ENCODE measurements around the gene MPZL3.

Gene MPZL3

GRCh38 chr11:118264569-118265465 is 12.7 kb upstream of the MPZL3 start:
- DNase-seq, result no peak

GRCh38 chr11:118263695-118264568 is 11.8 kb upstream of the MPZL3 start, which contains the start of gene MPZL2:
MPZL2 (minus strand) TSS chr11:118264297; CDS start chr11:118264153, 144 bp downstream.
- peak in 1 of 2 experiments; percentile 41 for DNase-seq

- DNase-seq, result no peak
Measured at GRCh38 chr11:118263112-118263511, 10.9 kb upstream of the MPZL3 start.

GRCh38 chr11:118260353-118260752 is 8.2 kb upstream of the MPZL3 start:
- DNase-seq, result no peak

- no peak for DNase-seq
Measured at GRCh38 chr11:118259138-118259537, 7.0 kb upstream of the MPZL3 start.

GRCh38 chr11:118258410-118258809 is 6.2 kb upstream of the MPZL3 start:
- no peak for DNase-seq

- no peak for DNase-seq
Measured at GRCh38 chr11:118252688-118253087, 523 bp upstream of the MPZL3 start.

- DNase-seq, result no peak
Measured at GRCh38 chr11:118247041-118247440, 5.1 kb downstream of the MPZL3 start.

GRCh38 chr11:118245936-118246562 is 6.1 kb downstream of the MPZL3 start:
- DNase-seq, result no peak

- DNase-seq, result no peak
Measured at GRCh38 chr11:118243993-118244762, 8.0 kb downstream of the MPZL3 start.

- no peak for DNase-seq
Measured at GRCh38 chr11:118243161-118243560, 9.0 kb downstream of the MPZL3 start.

GRCh38 chr11:118241764-118242098 is 10.4 kb downstream of the MPZL3 start:
- no peak for DNase-seq

- peak; percentile 44 to 83 for DNase-seq
Measured at GRCh38 chr11:118240999-118241763, 11.0 kb downstream of the MPZL3 start.

GRCh38 chr11:118239509-118240205 is 12.5 kb downstream of the MPZL3 start:
- DNase-seq, result peak in 1 of 2 experiments; percentile 24

GRCh38 chr11:118238929-118239328 is 13.2 kb downstream of the MPZL3 start:
- DNase-seq, result no peak

- DNase-seq, result no peak
Measured at GRCh38 chr11:118238421-118238820, 13.7 kb downstream of the MPZL3 start.

- no peak for DNase-seq
Measured at GRCh38 chr11:118236170-118236569, 16.0 kb downstream of the MPZL3 start.

GRCh38 chr11:118234833-118235232 is 17.3 kb downstream of the MPZL3 start:
- DNase-seq, result no peak

- no peak for DNase-seq
Measured at GRCh38 chr11:118233850-118234249, 18.3 kb downstream of the MPZL3 start.

GRCh38 chr11:118233377-118233776 is 18.8 kb downstream of the MPZL3 start:
- DNase-seq, result no peak

- peak; percentile 30 to 75 for DNase-seq
Measured at GRCh38 chr11:118232659-118233058, 19.5 kb downstream of the MPZL3 start.

Measured in stimulated activated CD4-positive, alpha-beta T cell treated with anti-CD3 and anti-CD28 coated beads, Interleukin-4, amount 100 ng/mL, for 4 hours (primary cell).